ENCODE data around the gene MYEOV.

Gene MYEOV

DNA sequence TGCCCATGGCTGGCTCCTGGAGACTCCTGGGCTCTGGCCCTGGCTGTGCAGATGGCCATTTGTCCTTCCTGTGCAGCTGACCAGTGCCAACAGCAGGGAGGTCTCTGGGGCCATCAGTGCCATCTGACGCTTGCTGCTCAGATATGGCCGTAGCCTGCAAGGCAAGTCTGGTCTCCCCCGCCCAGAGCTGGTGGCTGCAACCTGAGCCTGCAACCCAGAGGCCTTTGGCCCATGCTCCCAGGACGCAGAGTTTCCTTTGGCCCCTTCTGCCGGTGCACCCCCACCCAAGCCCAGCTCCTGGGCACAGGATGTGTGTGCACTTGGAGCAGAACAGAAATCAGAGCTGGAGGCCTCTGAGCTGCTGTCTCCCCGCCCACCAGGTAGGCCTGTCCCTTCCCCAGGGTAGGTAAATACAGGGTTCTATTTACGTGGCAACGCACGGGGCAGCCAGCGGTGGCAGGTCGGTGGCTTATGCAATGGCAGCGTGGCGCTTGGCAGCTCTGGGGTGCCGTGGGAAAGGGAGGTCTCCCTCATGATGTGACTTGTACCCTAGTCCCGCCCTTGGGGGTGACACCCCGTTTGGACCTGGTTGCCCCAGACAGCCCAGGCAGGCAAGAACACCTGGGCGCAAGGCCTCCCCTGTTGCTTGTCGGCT is 21.0 kb upstream of the MYEOV start:
- DNase-seq (ENCODE audit: low read depth), result no peak
- TF ChIP-seq, protein P1, sequence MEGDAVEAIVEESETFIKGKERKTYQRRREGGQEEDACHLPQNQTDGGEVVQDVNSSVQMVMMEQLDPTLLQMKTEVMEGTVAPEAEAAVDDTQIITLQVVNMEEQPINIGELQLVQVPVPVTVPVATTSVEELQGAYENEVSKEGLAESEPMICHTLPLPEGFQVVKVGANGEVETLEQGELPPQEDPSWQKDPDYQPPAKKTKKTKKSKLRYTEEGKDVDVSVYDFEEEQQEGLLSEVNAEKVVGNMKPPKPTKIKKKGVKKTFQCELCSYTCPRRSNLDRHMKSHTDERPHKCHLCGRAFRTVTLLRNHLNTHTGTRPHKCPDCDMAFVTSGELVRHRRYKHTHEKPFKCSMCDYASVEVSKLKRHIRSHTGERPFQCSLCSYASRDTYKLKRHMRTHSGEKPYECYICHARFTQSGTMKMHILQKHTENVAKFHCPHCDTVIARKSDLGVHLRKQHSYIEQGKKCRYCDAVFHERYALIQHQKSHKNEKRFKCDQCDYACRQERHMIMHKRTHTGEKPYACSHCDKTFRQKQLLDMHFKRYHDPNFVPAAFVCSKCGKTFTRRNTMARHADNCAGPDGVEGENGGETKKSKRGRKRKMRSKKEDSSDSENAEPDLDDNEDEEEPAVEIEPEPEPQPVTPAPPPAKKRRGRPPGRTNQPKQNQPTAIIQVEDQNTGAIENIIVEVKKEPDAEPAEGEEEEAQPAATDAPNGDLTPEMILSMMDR (IDR thresholded peaks at IDR 0.05; ENCODE audit: low read depth, low read length, missing control alignments), result no peak
- no peak overlapping the region for H3K4me3 ChIP-seq (ENCODE audit: low read depth, low read length)

DNA sequence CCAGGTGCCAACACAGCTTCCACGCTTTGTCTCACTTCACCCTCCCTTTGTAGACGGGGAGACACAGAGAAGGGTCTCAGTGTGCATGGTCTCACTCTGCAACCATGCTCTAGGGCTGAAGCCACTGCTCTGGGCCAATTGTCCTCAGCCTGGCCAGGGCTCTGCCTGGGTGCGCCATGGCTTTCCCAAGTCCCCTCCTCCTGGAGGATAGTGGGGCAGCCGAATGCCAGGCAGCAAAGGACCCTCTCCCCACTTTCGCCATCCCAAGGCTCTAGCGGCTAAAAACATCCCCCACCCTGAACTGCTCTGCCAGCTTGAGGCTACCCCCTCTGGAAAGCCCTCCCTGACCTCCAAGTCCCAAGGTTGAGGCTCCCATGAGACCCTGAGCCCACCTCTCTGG is 20.4 kb upstream of the MYEOV start:
- DNase-seq (ENCODE audit: low read depth), result no peak
- TF ChIP-seq, protein P1 (IDR thresholded peaks at IDR 0.05; ENCODE audit: low read depth, low read length, missing control alignments), result no peak

DNA sequence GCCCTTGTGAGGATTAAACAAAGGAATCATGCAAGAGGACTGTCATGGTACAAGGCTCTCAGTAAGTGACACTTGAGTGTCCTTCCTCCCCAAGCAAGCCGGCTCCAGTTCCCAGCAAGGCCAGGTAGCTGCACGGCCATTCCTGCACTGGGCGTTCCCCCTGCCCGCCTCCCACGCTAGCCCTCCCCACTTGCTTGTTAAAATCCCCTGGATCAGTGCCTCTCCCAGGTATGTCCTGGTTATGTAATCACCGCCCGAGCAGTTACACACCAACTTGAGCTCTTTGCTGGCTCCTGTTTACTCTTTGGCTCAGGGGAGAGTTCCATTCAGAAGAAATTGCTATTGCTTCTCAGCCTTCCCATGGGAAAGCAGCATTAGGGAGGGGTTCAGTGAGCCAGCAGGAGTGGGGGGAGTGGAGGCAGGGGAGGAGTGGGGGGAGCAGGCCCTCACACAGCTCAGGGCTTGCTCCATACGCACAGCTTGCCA is 19.4 kb upstream of the MYEOV start:
- TF ChIP-seq, protein P1 (IDR thresholded peaks at IDR 0.05; ENCODE audit: low read depth, low read length, missing control alignments), result no peak
- no peak overlapping the region for H3K4me3 ChIP-seq (ENCODE audit: low read depth, low read length)
- no peak for DNase-seq (ENCODE audit: low read depth)

More for the DNA sequence above, 20.4 kb upstream of the MYEOV start:
- no peak overlapping the region for H3K4me3 ChIP-seq (ENCODE audit: low read depth, low read length)

DNA sequence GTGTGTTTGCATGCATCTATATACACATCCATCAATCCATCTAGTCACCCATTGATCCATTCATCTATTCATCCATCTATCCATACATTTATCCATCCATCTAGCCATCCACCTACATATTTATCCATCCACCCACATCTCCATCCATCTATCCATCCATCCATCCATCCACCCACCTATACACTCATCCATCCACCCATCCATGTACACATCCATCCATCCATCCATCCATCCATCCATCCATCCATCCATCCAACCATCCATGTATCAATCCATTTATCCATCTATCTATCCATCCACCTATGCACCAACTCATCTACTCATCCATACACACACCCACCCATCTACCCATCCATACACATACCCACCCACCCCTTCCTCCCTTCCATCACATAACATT is 18.8 kb upstream of the MYEOV start:
- DNase-seq (ENCODE audit: low read depth), result no peak
- TF ChIP-seq, protein P1 (IDR thresholded peaks at IDR 0.05; ENCODE audit: low read depth, low read length, missing control alignments), result no peak
- no peak overlapping the region for H3K4me3 ChIP-seq (ENCODE audit: low read depth, low read length)

DNA sequence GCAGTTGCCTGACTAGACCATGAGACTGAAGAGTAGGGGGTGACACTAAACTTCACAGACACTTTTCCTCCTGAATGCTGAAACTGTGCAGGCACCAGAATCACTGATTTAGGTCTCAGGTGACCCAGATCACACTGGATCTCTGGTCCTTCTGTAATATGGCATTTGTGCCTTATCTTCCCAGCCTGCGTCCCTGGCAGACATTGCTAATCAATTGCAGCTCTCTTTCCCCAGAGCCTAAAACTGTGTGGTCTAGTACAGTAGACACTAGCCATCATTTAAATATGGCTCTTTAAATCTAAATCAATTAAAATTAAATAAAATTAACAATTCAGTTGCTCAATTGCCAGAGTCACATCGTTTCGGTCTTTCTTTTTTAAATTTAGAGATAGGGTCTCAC is 17.8 kb upstream of the MYEOV start:
- DNase-seq (ENCODE audit: low read depth), result no peak
- no peak overlapping the region for H3K4me3 ChIP-seq (ENCODE audit: low read depth, low read length)
- TF ChIP-seq, protein P1 (IDR thresholded peaks at IDR 0.05; ENCODE audit: low read depth, low read length, missing control alignments), result no peak

DNA sequence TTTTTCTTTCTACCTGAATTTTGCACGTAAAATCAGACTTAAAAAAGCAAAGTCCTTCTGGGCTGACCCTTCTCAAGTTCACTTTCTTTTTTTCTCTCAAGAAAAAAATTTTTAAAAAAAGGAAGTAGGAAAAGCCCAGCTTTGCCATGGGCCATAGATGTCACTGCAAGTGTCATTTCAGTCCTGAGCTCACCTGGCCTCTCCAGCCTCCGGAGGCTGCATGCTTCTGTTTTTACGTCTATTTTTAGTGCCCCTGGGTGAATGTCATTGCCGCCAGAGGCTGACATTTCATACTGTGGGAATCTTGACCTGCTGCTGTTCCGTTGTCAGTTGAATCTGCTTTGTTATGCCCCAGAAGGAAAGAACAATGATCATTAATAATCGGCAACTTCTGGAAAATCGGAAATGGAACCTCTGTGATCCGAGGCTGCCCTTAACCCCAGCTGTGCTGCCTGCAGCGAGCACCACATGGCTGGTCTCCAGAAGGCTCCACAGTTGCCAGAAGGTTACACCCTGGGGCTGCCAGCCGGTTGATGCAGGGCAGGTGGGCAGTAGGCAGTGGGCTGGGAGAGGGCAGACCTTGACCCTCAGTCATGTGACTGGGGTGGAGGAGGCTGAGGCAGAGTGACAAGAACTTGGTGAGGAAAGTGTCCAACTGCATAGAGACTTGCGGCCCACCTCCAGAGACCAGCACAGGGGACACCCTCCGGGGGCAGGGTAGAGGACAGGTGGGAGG is 16.7 kb upstream of the MYEOV start:
- TF ChIP-seq, protein P1 (IDR thresholded peaks at IDR 0.05; ENCODE audit: low read depth, low read length, missing control alignments), result no peak
- DNase-seq (ENCODE audit: low read depth), result peak; percentile 49
- peak overlapping the region; percentile 6; the same call in 1 of the 2 replicates for H3K4me3 ChIP-seq (ENCODE audit: low read depth, low read length)
